Brain microvascular endothelial cell (primary cell): ENCODE data around the gene GFY.

ENCODE experiments used
- DNase-seq: peaks from one replicate; pipeline ENCODE4 v3.0.0-alpha.2; 2020
- H3K27ac ChIP-seq: fragments of 250-450 bp; sonication (Bioruptor Pico); 2 replicates; pipeline ENCODE4 v1.5.1; 2020; ENCODE audit warnings: mild to moderate bottlenecking, moderate library complexity
- H3K27me3 ChIP-seq: fragments of 250-450 bp; sonication (Bioruptor Pico); replicated peaks from 2 replicates; pipeline ENCODE4 v1.5.1; 2020; ENCODE audit warnings: mild to moderate bottlenecking
- H3K36me3 ChIP-seq: fragments of 250-450 bp; sonication (Bioruptor Pico); replicated peaks from 2 replicates; pipeline ENCODE4 v1.5.1; 2020; ENCODE audit warnings: mild to moderate bottlenecking
- H3K4me3 ChIP-seq: 2 replicates; pipeline ENCODE4 v1.5.1; 2011; ENCODE audit warnings: low read depth, mild to moderate bottlenecking, control low read depth, low read length, moderate library complexity
- CTCF ChIP-seq: IDR thresholded peaks from 2 replicates; pipeline ENCODE4 v1.5.1; 2011; ENCODE audit warnings: low read depth, mild to moderate bottlenecking, moderate library complexity, low read length, control low read depth, inconsistent platforms; ENCODE audit errors: missing control alignments
- in situ Hi-C: cut with HindIII; loops from 2 replicates; pipeline ENCODE4 v1.10.0; 2017; ENCODE audit warnings: low sequenced_read_pairs, low pct_ligation_motif_present

Gene GFY

GRCh38 chr19:49417088-49417487 lies 8.1 kb upstream of the GFY start:
- no peaks in the 10 kb centered on the region for H3K36me3 ChIP-seq
- no peak overlapping the region for H3K27ac ChIP-seq
- H3K27me3 ChIP-seq: peaks cover 24% of the 10 kb centered on the region
- TF ChIP-seq CTCF: no peak
- DNase-seq: no peak
- in situ Hi-C loops: no loop called here
- H3K4me3 ChIP-seq: no peak overlapping the region

- H3K27ac ChIP-seq: no peak overlapping the region
- no peak for TF ChIP-seq CTCF
- H3K27me3 ChIP-seq: peaks cover 38% of the 10 kb centered on the region
- H3K4me3 ChIP-seq: no peak overlapping the region
- H3K36me3 ChIP-seq: no peaks in the 10 kb centered on the region
- no peak for DNase-seq
- in situ Hi-C loops: no loop called here
Measured at GRCh38 chr19:49418511-49418910, 6.7 kb upstream of the GFY start.

- TF ChIP-seq CTCF: no peak
- in situ Hi-C loops: no loop called here
- DNase-seq: no peak
- Histone ChIP-seq H3K27ac (no peak overlapping the region), H3K27me3 (peaks cover 44% of the 10 kb centered on the region), H3K36me3 (no peaks in the 10 kb centered on the region), H3K4me3 (no peak overlapping the region)
Measured at GRCh38 chr19:49419173-49419572, 6.0 kb upstream of the GFY start.

DNA sequence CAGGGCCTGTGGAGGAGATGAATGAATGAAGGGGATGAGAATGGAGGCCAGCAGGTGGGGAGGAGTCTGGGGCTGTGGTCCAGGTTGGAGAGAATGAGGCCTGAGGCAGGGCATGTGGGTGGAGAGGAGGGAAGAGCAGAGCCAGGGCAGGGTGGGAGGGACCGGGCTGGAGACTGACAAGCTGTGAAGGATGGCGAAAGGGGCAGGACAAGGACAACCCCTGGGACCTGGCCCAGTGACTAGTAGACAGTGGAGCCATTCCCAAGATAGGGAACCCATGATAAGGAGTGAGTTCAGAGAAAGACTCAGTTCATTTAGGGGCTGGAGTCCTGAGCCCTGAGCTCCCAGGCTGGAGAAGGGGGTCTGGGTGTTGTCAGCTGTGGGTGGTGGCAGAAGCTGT lies 5.0 kb upstream of the GFY start:
- H3K27ac ChIP-seq: no peak overlapping the region
- in situ Hi-C loops: no loop called here
- peaks cover 55% of the 10 kb centered on the region for H3K27me3 ChIP-seq
- DNase-seq: no peak
- no peaks in the 10 kb centered on the region for H3K36me3 ChIP-seq
- no peak for TF ChIP-seq CTCF
- H3K4me3 ChIP-seq: no peak overlapping the region

DNA sequence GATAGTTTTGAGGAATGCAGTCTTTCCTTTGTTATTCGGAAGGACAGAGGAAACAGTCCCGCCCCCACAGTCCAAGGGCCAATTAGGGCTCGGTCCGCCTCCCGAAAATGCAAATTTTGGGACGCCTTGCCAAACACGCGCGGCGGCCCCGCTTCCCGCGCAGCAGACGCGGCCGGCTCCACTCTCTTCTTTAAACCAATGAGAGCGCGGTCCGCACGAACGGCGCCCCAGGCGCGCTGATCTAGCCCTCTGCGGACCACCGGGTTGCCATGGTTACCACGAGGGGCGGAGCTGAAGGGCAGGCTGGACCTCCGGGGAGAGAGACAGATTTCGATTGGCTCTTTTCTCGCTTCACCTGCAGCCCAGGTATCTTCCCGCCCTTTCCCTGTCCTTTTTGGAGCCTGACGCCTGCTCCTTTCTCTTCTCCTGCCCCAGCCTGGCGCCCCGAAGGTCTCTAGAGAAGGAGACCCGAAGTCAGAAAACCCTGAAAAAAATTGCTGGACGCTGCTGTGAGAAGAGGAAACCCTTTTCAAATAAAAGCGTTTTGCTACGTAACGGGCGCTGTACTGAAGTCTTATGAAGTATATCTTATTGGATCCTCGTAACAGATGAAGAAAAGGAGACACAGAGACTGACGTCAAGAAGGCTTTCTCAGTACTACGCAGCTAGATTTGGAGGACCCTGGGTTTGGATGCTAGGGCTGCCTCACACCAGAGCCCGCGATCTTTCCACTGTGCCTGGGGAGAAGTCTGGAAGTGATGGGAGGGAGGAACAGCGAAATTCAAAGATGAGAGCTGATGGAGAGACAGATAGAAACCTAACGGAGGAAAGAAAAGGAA lies 3.9 kb upstream of the GFY start:
- peak overlapping the region; percentile 5 for H3K4me3 ChIP-seq
- peak; percentile 49 for DNase-seq

More for the DNA sequence above, 3.9 kb upstream of the GFY start:
- Histone ChIP-seq H3K27ac (no peak overlapping the region), H3K36me3 (no peaks in the 10 kb centered on the region), H3K27me3 (peaks cover 65% of the 10 kb centered on the region)
- TF ChIP-seq CTCF: no peak
- in situ Hi-C loops: no loop called here
